HUES6 (cell line): Measurements from ENCODE around the gene ABCG1.

Experiments used
- H3K27ac ChIP-seq: 2 replicates; pipeline ENCODE4 v1.7.0; 2013; ENCODE audit warnings: low read depth, mild to moderate bottlenecking, low read length, inconsistent platforms
- H3K27me3 ChIP-seq: 2 replicates; pipeline ENCODE4 v1.6.1; 2013; ENCODE audit warnings: low read length; ENCODE audit not compliant: control insufficient read depth, insufficient read depth
- H3K36me3 ChIP-seq: 2 replicates; pipeline ENCODE4 v1.6.1; 2013; ENCODE audit warnings: low read length; ENCODE audit not compliant: control insufficient read depth, insufficient read depth
- H3K4me1 ChIP-seq: 2 replicates; pipeline ENCODE4 v1.6.1; 2013; ENCODE audit warnings: low read length; ENCODE audit not compliant: control insufficient read depth, insufficient read depth
- H3K4me3 ChIP-seq: 2 replicates; pipeline ENCODE4 v1.5.1; 2013; ENCODE audit warnings: low read depth, low read length
- H3K9ac ChIP-seq: one replicate; pipeline ENCODE4 v1.6.1; 2013; ENCODE audit warnings: mild to moderate bottlenecking, low read length
- H3K9me3 ChIP-seq: 2 replicates; pipeline ENCODE4 v1.6.1; 2013; ENCODE audit warnings: low read depth, low read length; ENCODE audit not compliant: control insufficient read depth, insufficient read depth

The ABCG1 gene

DNA sequence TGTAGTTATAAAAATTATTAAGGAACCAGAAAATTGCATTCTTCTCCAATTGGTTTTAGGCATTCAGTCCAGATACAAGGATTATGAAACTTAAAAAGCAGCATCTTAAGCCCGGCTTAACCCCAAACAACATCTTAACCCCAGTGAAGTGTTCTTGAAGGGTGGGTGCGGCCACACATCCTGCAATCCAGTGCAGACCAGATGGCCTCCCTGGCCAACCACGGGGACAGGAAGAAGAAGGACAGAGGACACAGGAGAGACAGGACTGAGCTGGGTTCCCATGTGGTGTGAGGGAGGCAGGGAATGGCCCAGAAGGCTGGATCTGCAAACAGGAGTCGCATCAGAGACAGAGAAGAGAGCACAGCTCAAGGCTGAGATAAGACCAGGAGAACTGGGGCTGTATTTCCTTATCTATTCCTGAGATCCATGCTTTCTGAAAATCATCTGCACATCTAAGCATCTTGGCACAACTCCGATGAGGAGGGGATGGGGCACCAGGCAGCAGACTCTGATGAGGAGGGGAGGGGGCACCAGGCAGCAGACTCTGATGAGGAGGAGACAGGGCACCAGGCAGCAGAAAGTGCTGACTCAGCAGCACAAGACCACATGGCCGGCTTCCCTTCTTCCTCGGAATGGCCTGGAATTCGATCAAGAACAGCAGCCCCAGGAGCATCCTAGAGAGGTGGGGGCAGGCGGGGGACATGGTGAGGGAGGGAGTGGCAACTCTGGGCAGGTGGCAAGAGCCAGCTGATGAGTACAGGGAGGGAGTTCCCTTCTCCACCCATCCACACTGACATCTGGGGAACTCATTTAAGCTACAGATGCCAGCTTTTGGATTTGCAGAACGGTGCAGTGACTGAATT is 26.6 kb downstream of the ABCG1 start:
- Histone ChIP-seq H3K4me3 (no peak overlapping the region), H3K9me3 (no peaks in the 10 kb centered on the region), H3K27ac (no peak overlapping the region), H3K36me3 (no peaks in the 10 kb centered on the region), H3K9ac (no peak overlapping the region), H3K27me3 (peaks cover 9% of the 10 kb centered on the region; the same call in 1 of the 2 replicates), H3K4me1 (no peaks in the 10 kb centered on the region)

DNA sequence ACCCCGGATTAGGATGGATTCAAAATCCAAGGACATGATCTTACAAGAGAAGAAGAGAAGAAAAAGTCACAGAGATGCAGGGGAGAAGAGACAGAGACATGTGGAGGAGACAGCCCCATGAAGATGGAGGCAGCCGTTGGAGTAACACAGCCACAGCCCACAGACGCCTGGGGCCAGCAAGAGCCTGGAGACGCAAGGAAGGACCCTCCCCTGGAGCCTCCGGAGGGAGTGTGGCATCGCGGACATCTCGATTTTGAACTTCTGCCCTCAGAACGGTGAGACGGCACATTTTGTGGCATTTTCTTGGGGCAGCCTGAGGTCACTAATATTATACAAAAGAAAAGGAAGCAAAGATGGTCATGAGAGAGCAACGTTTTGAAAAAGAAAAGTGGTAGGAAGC is 28.8 kb downstream of the ABCG1 start:
- Histone ChIP-seq H3K27me3 (peaks cover 9% of the 10 kb centered on the region; the same call in 1 of the 2 replicates), H3K4me1 (no peaks in the 10 kb centered on the region)

DNA sequence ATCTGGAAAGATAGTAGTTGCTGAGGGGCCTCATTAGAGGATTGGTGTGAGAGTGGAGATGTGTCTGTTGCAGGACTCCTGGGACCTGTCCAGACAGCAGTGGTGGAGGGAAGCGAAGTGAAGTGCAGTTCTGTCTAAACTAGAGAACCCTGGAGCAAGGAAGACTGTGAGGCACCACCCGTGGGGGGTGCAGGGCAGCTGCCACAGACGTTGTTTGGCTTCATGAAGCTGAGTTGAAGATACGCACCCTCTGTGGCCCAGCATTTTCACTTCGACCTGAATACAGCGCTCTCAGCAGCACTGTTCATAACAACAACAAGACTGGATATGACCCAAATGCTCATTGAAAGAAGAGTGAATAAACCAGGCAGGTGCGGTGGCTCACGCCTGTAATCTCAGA is 29.3 kb downstream of the ABCG1 start:
- Histone ChIP-seq H3K4me1 (no peaks in the 10 kb centered on the region), H3K4me3 (no peak overlapping the region), H3K27ac (no peak overlapping the region), H3K27me3 (peaks cover 9% of the 10 kb centered on the region; the same call in 1 of the 2 replicates), H3K9me3 (no peaks in the 10 kb centered on the region), H3K36me3 (no peaks in the 10 kb centered on the region), H3K9ac (no peak overlapping the region)

More for the DNA sequence above, 28.8 kb downstream of the ABCG1 start:
- no peaks in the 10 kb centered on the region for H3K9me3 ChIP-seq
- no peaks in the 10 kb centered on the region for H3K36me3 ChIP-seq
- no peak overlapping the region for H3K27ac ChIP-seq
- no peak overlapping the region for H3K4me3 ChIP-seq
- H3K9ac ChIP-seq: no peak overlapping the region

GRCh38 chr21:42248783-42249597 is 30.1 kb downstream of the ABCG1 start:
- H3K9me3 ChIP-seq: no peaks in the 10 kb centered on the region
- no peak overlapping the region for H3K27ac ChIP-seq
- peaks cover 15% of the 10 kb centered on the region; the same call in 1 of the 2 replicates for H3K27me3 ChIP-seq
- no peaks in the 10 kb centered on the region for H3K36me3 ChIP-seq
- no peaks in the 10 kb centered on the region for H3K4me1 ChIP-seq
- no peak overlapping the region for H3K9ac ChIP-seq
- no peak overlapping the region for H3K4me3 ChIP-seq

DNA sequence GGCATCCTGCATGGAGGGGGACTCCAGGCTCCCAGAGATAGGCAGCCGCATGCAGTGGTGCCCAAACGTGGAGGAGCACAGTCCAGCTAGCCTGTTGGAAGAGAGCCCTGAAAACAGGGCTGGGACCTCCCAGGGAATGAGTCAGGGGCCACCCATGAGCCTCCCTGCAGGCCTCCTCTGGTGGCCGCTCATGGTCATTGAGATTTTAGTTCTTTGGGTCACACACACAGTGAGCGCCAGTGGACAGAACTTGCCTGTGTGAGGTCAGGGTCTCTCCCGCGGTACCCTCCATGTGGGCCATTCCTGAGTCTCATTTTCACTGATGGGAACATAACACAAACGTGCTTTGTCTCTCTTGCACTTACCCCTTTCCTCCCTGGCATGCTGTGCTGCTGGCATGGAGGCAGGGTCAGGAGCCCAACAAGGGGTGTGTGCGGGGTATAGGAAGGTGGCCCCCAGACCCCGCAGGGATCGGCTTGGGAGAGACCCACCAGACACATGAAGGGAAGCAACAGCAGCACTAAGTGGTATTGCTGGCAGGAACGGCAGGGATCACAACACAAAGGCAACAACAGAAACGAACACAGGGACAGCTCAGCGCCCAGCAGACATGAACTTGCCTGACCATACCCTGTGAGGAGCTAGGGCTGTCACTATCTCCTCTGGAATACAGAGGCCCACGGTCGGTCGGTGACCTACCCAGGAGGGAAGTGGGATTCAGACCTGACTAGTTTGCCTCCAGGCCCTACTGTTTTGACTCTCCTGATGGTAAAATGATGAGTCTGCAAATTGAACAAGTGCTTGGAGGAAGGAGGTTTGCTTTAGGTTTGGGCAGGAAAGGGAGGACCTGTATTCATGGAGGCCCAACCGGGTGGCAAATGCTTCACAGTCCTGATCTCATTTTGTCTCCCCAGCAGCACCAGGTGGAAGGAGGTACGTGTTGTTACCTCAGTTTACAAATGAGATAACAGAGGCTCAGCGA is 31.8 kb downstream of the ABCG1 start:
- H3K27ac ChIP-seq: no peak overlapping the region
- H3K9ac ChIP-seq: no peak overlapping the region

GRCh38 chr21:42251654-42252324 is 32.8 kb downstream of the ABCG1 start:
- Histone ChIP-seq H3K36me3 (no peaks in the 10 kb centered on the region), H3K4me3 (no peak overlapping the region), H3K4me1 (no peaks in the 10 kb centered on the region), H3K27ac (no peak overlapping the region), H3K27me3 (peaks cover 11% of the 10 kb centered on the region; the same call in 1 of the 2 replicates), H3K9me3 (no peaks in the 10 kb centered on the region), H3K9ac (no peak overlapping the region)

More for the DNA sequence above, 31.8 kb downstream of the ABCG1 start:
- H3K27me3 ChIP-seq: peaks cover 11% of the 10 kb centered on the region; the same call in 1 of the 2 replicates
- no peaks in the 10 kb centered on the region for H3K4me1 ChIP-seq
- no peaks in the 10 kb centered on the region for H3K36me3 ChIP-seq
- H3K9me3 ChIP-seq: no peaks in the 10 kb centered on the region
- no peak overlapping the region for H3K4me3 ChIP-seq

DNA sequence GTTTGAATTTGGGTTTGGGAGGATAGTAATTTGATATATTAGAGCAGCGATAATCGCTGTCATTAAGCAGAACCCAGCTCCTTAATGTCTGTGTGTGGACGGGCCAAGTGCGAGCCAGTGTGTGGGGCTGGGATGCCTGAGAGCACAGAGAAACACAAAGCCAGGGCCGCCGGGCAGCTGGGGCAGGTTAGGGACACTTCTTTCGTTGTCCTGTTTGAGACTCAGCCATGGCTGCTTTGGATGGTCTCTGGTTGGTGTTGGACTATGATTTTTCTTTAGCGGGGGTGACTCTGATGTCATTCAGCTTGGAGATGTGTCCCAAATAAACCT is 33.4 kb downstream of the ABCG1 start:
- no peaks in the 10 kb centered on the region for H3K9me3 ChIP-seq

GRCh38 chr21:42252778-42253340 is 33.9 kb downstream of the ABCG1 start:
- no peaks in the 10 kb centered on the region; the same call in 1 of the 2 replicates for H3K4me1 ChIP-seq
- no peaks in the 10 kb centered on the region for H3K36me3 ChIP-seq
- no peak overlapping the region for H3K9ac ChIP-seq
- peaks cover 6% of the 10 kb centered on the region; the same call in 1 of the 2 replicates for H3K27me3 ChIP-seq
- no peaks in the 10 kb centered on the region for H3K9me3 ChIP-seq
- no peak overlapping the region for H3K27ac ChIP-seq
- H3K4me3 ChIP-seq: no peak overlapping the region

More for the DNA sequence above, 33.4 kb downstream of the ABCG1 start:
- Histone ChIP-seq H3K4me3 (no peak overlapping the region), H3K36me3 (no peaks in the 10 kb centered on the region), H3K27ac (no peak overlapping the region), H3K9ac (no peak overlapping the region), H3K4me1 (no peaks in the 10 kb centered on the region; the same call in 1 of the 2 replicates), H3K27me3 (peaks cover 11% of the 10 kb centered on the region; the same call in 1 of the 2 replicates)

DNA sequence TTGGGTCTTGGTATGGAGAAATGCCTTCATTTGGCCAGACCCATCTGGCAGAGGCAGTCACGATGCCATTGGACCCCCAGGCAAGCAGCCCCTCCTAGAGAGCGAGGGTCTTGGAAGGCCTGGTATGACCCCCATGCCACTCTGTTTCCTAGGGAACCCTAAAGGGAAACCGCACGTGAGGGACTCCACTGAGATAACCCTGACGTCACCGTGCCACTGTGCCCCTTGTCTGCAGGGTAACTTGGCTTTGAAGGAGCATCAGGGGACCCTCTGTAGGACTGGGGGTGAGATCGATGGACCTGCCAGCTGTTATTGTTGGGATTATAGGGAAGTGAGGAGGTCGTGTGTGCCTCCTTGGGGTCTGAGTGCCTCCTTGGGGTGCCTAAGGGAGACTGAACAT is 34.5 kb downstream of the ABCG1 start:
- no peak overlapping the region for H3K4me3 ChIP-seq
- no peak overlapping the region for H3K27ac ChIP-seq
- H3K9me3 ChIP-seq: no peaks in the 10 kb centered on the region
- peaks cover 6% of the 10 kb centered on the region; the same call in 1 of the 2 replicates for H3K27me3 ChIP-seq
- no peaks in the 10 kb centered on the region for H3K36me3 ChIP-seq
- no peak overlapping the region for H3K9ac ChIP-seq
- H3K4me1 ChIP-seq: no peaks in the 10 kb centered on the region; the same call in 1 of the 2 replicates
